HG02973 (cell line): Measurements from ENCODE around the gene INPP5D.
"Not testable (repeated sequence)": the region's sequence is repeated elsewhere in the genome, so short reads cannot be mapped to it uniquely, and the experiment has no call there.

Experiments
- ATAC-seq: cut with Tn5 transposase; IDR thresholded peaks from one replicate; pipeline ENCODE4 v1.9.1; 2021; ENCODE audit warnings: moderate library complexity; ENCODE audit not compliant: unreplicated experiment

The INPP5D gene

GRCh38 chr2:233052517-233052916 is 7.6 kb upstream of the INPP5D start:
- not testable (repeated sequence) for ATAC-seq

GRCh38 chr2:233053928-233054784 is 6.0 kb upstream of the INPP5D start:
- no peak for ATAC-seq

GRCh38 chr2:233055362-233055761 is 4.8 kb upstream of the INPP5D start:
- no peak for ATAC-seq

GRCh38 chr2:233056961-233057605 is 3.1 kb upstream of the INPP5D start:
- ATAC-seq, result no peak

- ATAC-seq, result no peak
Observed at GRCh38 chr2:233058717-233059546, 1.2 kb upstream of the INPP5D start.

- ATAC-seq, result no peak
Observed at GRCh38 chr2:233059547-233059796, 670 bp upstream of the INPP5D start.

- no peak for ATAC-seq
Observed at GRCh38 chr2:233060501-233060979, 398 bp downstream of the INPP5D start.

GRCh38 chr2:233060980-233061590 is 943 bp downstream of the INPP5D start:
- peak; percentile 23 for ATAC-seq

GRCh38 chr2:233061591-233062450 is 1.7 kb downstream of the INPP5D start:
- ATAC-seq, result peak; percentile 29

GRCh38 chr2:233062451-233062850 is 2.3 kb downstream of the INPP5D start:
- no peak for ATAC-seq

- ATAC-seq, result no peak
Observed at GRCh38 chr2:233062946-233063268, 2.8 kb downstream of the INPP5D start.

GRCh38 chr2:233063269-233063975 is 3.3 kb downstream of the INPP5D start:
- no peak for ATAC-seq

GRCh38 chr2:233063976-233064411 is 3.9 kb downstream of the INPP5D start:
- no peak for ATAC-seq

- ATAC-seq, result no peak
Observed at GRCh38 chr2:233064530-233065199, 4.5 kb downstream of the INPP5D start.

GRCh38 chr2:233065200-233065589 is 5.1 kb downstream of the INPP5D start:
- ATAC-seq, result not testable (repeated sequence)

GRCh38 chr2:233065954-233066470 is 5.9 kb downstream of the INPP5D start:
- ATAC-seq, result no peak

- no peak for ATAC-seq
Observed at GRCh38 chr2:233068762-233069418, 8.7 kb downstream of the INPP5D start.

GRCh38 chr2:233072838-233073237 is 12.7 kb downstream of the INPP5D start:
- no peak for ATAC-seq
